ENCODE measurements around the gene RAB14.

DNA sequence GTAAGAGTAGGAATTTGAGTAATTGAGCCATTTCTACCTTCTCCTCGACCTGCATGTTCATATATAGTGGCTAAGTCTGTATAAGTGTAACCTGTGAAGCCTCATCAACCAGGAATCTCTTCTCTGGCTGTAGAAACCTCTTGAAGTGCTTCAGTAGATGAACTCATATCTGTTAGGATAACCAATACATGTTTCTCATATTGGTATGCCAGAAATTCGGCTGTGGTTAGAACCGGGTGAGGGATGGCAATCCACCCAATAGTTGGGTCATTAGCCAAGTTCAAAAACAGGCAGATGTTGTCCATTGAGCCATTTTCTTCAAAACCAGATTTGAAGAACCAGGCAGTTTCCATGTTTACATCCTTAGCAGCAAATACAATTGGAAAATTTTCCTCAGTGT, 37.4 kb upstream of the RAB14 start:
- TF ChIP-seq POLR2A (IDR thresholded peaks at IDR 0.05; ENCODE audit: low read length): no peak
- no peak for TF ChIP-seq GATA1 (IDR thresholded peaks at IDR 0.05; ENCODE audit: low read depth, low read length)

Data from erythroblast (primary cell).